Stimulated activated CD4-positive, alpha-beta T cell treated with anti-CD3 and anti-CD28 coated beads, Interleukin-2, amount 100 ng/mL, for 4 hours (primary cell): ENCODE results near the gene CEACAM16.

ENCODE experiments used
- DNase-seq: peaks from one replicate; pipeline ENCODE4 v3.0.0-alpha.2; 2020; ENCODE audit warnings: low read depth

Gene CEACAM16

DNA sequence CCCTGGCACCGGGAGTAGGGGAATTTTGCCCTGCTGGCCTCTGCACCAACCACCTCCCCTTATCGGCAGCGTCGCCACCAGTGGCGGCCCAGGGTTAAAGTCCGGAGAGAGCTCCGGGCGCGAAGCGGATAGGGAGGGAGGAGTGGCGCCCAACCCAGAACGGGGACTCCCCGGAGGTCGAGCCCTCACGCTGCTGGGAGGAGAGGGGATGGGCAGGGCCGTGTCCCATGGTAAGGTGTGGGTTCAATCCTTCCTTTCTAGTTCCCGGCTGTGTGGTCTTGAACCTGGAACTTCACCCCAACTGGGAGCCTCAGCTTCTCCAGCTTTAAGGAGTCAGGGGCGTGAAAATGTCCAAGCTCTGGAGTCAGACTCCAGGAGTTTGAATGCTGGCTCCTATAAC lies 26.3 kb downstream of the CEACAM16 start:
- no peak for DNase-seq

DNA sequence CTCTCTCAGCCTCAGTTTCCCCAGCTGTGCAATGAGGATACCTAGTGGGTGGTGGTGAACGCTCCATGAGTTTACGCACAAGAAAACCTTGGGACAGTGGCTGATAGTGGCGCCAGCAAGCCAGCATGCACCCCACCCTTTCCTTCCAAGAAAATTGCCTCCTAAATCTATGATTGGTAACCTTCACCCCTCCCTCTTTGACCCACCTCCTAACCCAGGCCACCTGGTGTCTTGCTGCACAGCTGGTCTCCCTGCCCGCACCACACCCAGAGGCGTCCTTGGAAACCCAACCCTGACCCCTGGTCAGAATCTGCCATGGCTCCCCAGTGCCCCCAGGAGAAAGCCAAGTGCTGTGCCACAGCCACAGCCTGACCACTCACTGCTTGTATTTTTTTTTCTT lies 26.7 kb downstream of the CEACAM16 start:
- DNase-seq, result no peak

DNA sequence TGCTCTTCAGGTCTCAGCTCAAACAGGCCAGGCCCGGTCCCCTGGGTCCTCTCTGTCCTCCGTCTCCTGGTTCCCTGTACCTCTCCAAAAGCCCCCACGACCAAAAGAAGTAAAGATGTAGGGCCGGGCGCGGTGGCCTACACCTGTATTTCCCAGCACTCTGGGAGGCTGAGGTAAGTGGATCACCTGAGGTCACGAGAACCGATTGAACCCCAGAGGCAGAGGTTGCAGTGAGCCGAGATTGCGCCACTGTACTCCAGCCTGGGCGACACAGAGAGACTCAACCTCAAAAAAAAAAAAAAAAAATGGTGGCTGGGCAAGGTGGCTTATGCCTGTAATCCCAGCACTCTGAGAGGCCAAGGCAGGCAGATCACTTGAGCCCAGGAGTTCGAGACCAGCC lies 27.5 kb downstream of the CEACAM16 start:
- no peak for DNase-seq

DNA sequence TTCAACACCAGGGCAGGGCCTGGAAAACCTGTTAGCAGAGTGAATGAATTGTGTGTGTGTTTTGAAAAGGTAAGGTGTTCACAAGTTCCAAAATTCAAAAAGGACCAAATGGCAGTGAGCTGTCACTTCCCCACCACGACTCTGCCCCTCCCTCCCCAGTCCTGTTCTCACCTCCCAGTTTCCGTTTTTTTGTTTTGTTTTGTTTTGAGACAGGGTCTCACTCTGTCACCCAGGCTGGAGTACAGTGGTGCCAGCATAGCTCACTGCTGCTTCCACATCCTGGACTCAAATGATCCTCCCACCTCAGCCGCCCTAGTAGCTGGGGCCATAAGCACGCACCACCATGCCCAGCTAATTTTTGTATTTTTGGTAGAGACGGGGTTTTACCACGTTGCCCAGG lies 29.2 kb downstream of the CEACAM16 start:
- DNase-seq, result no peak

DNA sequence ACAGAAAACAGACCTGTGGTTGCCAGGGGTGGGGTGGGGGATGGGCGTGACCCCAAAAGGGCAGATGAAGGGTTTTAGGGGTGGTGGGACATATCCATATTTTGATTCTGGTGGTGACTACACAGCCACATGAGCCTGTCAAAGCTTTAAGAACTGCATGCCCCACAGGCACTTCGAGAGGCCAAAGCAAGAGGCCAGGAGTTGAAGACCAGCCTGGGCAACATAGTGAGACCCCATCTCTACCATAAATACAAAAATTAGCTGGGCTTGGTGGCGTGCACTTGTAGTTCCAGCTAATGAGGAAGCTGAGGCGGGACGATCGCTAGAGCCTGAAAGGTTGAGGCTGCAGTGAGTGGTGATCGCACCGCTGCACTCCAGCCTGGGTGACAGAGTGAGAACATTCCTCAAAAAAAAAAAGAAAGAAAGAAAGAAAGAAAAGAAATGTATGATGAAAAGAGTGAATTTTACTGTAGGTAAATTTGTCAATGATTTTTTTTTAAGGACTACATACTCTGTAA lies 30.6 kb downstream of the CEACAM16 start:
- no peak for DNase-seq

DNA sequence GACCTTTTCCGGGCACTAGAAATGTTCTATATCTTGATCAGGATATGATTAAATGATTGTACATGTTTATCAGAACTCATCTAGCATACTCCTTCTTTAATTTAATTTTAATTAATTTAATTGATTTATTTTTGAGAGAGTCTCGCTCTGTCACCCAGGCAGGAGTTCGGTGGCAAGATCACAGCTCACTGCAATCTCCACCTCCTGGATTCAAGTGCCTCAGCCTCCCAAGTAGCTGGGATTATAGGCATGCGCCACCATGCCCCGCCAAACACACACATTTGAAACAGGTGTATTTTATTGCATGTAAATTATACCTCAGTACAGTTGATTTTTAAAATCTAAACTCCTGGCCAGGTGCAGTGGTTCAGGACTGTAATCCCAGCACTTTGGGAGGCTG lies 32.1 kb downstream of the CEACAM16 start:
- DNase-seq, result no peak

DNA sequence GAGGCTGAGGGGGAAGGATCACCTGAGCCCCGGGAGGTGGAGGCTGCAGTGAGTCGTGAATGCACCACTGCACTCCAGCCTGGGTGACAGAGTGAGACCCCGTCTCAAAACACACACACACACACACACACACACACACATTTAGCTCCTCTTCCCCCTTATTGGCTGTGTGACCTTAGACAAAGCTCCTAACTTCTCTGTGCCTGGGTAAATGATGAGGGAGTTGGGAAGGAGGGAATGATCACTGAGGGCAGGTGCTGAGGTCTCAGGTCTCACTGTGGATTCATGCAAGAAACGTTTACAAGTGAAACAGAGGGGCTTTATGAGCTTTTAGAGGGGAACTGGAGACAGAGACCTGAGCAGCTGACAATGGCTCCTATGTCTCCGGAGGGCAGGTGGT lies 32.7 kb downstream of the CEACAM16 start:
- DNase-seq, result no peak

DNA sequence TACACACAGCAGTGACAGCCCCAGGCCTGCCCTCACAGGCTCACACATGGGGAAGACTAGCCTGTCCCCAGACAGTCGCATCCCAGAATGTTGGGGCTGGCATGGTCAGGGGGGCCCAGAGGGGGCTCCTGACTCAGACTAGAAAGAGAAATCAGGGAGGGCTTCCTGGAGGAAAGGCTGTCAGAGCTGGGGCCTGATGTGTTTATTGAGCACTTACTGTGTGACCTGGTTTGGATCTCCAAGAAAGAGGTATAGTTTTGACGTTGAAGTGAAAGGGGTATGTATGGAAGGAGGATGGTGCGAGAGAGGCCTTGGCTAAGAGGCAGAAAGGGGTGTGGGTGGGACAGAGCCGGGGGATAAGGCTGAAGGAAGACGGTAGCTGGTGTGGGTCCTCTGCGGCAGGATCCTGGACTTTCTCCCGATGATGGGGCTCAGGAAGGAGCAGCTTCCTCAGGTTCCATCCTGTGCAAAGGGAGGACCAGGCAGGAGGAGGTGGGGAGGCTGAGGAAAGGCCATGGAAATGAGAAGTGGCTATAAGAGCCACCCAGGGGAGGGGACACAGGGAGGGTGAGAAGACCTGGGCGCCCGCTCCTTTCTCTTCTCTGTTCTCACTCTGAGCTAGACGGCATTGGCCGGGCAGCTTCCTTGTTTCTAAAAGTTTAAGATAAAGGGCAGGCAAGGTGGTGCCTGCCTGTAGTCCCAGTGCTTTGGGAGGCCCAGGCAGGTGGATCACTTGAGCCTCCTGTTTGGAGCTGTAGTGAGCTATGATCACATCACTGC lies 33.5 kb downstream of the CEACAM16 start:
- no peak for DNase-seq

DNA sequence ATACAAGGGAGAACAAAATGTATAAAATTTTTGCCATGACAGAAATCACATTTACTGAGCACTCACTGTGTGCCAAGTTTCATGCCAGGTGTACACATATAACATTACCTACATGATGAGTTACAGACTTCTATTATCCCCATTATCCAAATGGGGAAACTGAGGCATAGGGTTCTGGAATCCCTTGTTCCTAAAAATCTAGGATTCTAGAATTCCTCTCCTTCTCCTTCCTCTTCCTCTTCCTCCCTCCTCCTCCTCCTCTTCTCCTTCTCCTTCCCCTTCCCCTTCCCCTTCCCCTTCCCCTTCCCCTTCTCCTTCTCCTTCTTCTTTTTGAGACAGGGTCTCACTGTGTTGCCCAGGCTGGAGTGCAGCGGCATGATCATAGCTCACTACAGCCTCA lies 35.4 kb downstream of the CEACAM16 start:
- DNase-seq, result no peak

DNA sequence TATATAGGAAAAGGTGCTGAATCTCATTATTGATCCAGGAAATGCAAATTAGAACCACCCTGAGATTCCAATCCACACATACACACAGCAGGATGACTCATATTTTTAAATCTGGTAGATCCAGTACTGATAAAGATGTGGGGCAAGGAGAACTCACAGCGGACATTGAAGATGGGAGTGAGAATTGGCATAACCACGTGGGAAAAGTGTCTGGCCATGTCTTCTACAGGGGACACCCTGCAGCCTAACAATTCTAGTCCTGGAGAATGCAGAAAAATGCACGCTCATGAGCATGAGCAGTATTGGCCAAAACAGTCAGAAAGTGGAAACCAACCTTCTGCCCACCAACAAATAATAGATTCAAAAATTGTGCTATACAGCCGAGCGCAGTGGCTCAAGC lies 36.1 kb downstream of the CEACAM16 start:
- DNase-seq, result no peak

DNA sequence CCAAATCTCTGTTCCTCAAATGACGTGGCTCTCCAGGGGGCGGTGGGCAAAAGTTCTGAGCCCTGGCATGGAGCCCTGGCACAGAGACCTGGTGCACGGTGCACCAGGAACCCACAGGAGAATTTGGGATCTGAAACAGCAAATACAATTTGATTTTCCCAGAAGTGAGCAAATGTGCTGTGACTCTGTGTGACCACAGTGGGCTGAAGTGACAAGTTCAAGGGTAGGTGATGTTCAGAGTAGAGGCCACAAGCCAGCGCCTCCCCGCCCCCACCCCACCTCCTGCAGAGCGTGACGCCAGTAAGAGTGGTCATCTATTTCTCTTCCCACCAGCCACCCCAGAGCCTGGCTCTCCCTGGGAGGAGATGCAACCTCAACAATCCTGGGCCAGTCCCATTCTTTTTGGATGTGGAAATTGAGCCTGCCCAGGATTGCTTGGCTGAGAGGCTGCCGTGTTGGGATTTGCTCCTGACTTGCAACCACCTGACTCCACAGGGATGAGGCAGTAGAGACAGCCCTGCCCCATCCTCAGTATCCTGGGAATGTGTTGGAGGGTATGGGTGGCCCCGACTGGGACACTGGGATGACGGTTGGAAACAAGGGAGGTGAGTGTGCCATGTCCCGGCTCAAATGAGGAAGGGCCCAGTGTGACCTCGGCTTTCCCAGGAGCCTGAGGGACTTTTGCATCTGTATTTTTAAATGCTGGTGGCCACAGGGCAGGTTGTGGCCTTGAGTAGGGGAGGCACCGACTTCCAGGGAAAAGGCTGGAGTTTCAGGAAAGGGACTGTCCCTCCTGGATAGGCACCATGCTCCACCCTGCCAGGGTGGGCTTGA lies 38.5 kb downstream of the CEACAM16 start:
- no peak for DNase-seq

DNA sequence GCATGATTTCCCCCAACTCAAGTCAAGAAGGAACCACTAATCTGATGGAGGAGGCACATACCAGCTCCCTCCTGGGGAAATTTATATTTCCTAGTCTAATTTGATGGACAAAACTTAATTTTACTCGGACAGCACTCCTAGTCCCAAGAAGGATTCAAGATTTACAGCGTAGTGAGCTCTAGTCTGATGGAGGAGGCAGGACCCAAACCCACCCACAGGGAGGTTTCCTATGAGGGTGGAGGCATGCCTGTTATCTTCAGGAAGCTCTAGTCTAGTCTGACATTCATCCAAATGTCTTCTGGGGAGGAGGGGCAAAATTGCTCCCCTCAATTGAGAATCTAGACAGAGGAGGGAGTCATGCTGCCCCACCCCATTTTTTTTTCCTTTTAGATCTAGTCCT lies 39.2 kb downstream of the CEACAM16 start:
- DNase-seq, result no peak

DNA sequence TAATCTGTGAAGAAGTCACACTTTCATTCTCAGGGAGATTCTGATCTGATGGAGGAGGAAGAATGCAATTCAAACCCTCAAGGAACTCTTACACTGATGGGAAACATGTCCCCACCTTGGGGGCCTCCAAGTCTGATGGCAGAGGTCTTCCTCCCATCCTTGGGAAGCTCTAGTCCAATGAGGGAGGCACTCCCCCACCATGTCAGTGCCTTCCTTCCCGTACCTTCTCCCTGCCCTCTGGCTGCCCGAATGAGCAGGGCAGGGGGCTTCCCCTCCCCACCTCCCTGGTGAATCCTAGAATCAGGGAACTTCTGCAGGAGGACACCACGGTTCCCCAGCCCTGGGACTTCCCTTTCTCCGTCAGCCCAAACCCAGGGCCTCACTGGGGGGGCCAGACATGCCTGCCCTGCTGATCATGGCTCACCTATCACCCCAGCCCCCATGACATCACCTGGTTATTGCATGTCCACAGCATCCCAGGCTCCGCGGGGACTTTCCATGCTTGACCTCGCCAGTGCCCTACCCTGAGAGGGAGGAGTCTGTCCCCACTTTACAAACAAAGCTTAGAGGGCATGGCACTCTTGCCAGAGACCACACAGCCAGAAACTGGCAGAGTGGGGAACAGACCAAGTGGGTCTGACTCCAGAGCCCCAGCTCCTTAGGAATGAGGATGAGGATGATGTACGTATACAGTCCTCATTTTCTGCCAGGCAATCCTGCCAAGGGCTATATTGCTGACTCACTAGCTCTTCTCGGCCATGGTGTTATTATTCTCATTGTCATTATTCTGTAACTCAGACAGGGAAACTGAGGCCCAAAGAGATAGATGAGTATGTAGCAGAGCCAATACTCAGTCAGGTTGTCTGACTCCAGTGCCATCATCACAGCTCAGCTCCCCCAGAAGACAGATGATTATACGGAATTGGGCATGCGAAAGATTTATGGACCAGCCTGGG lies 39.9 kb downstream of the CEACAM16 start:
- no peak for DNase-seq

DNA sequence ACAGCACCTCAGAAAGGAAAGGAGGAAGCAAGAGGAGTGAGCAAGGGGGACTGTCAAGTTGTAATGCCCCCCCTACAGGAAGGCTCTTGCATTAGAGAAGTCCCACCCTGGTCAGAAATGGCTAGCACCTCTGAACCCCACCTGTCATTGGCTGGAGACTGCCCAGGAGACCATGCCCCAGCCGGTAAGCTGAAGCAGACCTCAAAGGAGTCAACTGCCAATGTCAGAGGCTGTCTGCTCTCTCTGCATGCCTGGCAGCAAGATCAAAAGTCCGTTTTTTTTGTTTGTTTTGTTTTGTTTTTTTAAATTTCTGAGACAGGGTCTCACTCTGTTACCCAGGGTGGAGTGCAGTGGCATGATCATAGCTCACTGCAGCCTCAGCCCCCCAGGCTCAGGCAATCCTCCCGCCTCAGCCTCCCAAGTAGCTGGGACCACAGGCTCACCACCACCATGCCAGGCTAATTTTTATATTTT lies 41.4 kb downstream of the CEACAM16 start:
- no peak for DNase-seq

DNA sequence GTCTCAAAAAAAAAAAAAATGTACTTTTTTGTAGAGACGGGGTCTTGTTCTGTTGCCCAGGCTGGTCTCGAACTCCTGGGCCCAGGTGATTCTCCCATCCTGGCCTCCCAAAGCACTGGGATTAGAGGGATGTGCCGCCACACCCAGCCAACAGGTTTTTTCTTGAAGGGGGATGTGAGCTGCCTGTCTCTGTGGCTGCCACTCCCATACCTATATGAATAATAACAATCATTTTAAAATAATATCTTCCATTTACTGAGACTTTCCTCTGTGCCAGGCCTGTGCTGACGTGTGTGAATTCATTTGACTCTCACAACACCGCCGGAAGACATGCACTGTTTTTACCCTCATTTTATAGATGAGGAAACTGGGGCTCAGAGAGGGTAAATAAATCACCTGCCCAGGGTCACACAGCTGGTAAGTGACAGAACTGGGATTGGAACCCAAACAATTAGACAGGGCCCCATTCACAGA lies 42.3 kb downstream of the CEACAM16 start:
- DNase-seq, result no peak

DNA sequence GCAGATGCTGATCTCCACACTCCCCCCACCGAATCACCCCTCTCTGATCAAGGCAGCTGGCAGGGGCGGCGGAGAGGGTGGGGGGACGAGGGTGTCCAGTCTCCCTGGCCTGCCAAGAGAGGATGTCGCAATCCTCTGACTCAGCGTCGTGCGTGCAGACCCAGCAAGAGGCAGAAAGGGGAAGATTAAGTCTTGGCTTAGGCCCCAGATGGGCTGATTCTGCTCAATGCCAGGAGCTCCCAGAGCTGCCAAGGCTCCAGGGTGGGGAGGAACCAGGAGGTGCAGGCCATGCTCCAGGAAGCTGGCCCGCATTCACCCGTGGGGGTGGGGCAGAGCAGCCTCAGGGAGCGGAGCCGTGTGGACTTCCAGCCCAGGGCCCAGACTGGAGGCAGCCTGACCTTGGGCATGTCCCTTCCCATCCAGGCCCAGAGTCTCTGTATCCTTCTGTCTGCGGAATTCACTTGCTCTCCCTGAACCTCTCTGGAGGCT lies 42.9 kb downstream of the CEACAM16 start:
- DNase-seq, result no peak

DNA sequence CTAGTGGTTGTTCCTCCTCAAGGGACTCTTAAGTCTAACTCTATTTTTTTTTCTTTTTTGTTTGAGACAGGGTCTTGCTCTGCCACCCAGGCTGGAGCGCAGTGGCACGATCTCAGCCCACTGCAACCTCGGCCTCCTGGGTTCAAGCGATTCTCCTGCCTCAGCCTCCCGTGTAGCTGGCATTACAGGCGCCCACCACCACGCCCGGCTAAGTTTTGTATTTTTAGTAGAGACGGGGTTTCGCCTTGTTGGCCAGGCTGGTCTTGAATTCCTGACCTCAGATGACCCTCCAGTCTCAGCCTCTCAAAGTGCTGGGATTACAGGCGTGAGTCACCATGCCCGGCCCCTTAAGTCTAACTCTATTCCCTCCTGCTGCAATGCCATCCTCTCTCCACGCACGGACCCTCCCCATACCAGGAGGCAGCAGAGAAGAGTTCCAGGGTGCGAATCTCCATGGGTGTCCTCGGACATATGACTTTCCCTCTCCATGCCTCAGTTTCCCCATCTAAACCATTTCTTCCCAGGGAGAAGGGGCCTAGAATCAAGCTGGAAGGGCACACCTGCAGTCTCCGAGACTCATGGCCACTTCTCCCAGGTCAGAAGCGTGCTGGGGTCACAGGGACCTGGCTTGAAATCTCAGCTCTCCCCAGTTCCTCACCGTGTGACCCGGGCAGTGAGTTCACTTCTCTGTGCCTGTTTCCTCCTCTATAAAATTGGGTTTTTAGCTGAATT lies 43.5 kb downstream of the CEACAM16 start:
- DNase-seq, result no peak

DNA sequence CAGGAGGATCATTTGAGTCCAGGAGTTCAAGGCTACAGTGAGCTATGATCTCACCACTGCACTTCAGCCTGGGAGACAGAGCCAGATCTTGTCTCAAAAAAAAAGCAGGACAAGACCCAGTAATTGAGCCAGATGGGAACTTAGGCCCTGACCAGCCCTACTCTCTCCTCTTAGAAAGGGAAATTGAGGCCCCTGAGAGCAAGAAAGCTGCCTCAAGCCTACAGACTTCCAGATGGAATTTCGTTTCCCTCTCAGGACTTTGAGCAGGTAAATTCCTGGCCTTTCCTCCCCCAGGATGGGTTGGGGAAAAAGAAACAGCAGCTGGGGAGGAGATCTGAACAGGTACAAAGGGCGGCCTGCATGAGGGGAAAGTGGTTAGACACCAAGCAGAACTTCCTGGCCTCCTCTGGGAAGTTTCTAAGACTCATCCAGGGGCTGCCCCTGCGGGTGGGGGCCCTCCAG lies 46.0 kb downstream of the CEACAM16 start:
- DNase-seq, result no peak

DNA sequence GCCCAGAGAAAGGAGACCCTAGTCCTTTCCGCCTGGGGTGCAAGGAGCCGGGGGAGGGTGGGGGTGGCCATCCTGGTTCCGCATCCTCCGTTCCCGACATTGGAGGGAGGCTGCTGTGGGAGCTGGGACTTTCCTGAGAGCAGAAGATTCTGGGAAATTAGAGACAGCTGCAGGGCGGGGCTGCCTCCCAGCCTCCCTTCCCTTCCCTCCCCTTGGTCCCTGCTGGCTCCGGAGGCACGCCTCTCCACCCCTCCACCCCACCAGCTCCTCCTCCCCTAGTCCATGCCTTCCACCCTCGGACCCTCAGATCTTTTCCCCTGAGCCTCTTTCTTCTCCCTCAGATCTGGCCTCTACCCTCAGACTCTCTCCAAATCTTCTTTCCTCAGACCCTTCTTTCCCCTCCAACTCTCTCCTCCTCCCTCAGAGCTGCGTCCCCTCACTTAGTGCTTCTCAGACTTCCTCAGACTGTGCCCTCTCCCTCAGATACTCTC lies 46.4 kb downstream of the CEACAM16 start:
- no peak for DNase-seq

DNA sequence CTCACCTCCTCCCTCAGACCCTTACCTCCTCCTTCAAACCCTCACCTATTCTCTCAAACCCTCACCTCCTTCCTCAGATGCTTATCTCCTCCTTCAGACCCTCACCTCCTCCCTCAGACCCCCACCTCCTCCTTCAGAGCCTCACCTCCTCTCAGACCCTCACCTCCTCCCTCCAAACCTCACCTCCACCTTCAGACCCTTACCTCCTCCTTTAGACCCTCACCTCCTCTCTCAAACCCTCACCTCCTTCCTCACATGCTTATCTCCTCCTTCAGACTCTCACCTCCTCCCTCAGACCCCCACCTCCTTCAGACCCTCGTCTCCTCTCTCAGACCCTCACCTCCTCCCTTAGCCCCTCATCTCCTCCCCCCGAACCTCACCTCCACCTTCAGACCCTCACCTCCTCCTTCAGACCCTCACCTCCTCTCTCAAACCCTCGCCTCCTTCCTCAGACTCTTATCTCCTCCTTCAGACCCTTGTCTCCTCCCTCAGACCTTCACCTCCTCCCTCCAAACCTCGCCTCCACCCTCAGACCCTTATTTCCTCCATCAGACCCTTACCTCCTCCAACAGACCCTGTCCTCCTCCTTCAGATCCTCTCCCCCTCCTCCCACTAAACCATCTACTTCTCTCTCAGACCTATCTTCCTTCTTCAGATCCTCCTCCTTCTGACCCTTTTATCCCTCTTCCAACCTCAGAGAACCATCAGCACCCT lies 47.1 kb downstream of the CEACAM16 start:
- no peak for DNase-seq
